ENCODE measurements around the gene TATDN3. TPM values are rescaled to one million over a fixed set of nuclear protein-coding genes. Genes with fewer than 3 reads are reported as not detected.

The TATDN3 gene
- total and polyA plus RNA-seq, 9 of the 15 experiments (the other 6 are each of a cell fraction or from before 2014, with no cell fraction given): 18.3 to 79.9 (median 28.2) TPM

GRCh38 chr1:212824201-212824600 is 32.5 kb downstream of the TATDN3 start (continued):
- TF ChIP-seq ZNF407 (IDR thresholded peaks at IDR 0.05; ENCODE audit: low read depth): no peak
- no peak for TF ChIP-seq ZFP1 (CRISPR knock-in tag; IDR thresholded peaks at IDR 0.05)
- TF ChIP-seq STAT5B (CRISPR knock-in tag; IDR thresholded peaks at IDR 0.05): no peak
- TF ChIP-seq MIER1 (IDR thresholded peaks at IDR 0.05; ENCODE audit: low read depth): no peak
- no peak for TF ChIP-seq RBBP5 (IDR thresholded peaks at IDR 0.05; ENCODE audit: borderline replicate concordance, insufficient read depth, low read length, poor library complexity, severe bottlenecking)
- no peak for TF ChIP-seq ASH1L (IDR thresholded peaks at IDR 0.05; ENCODE audit: borderline replicate concordance, low read depth, partially characterized antibody)
- TF ChIP-seq MITF (IDR thresholded peaks at IDR 0.05): no peak
- TF ChIP-seq MNT (conservative IDR thresholded peaks at IDR 0.05): no peak
- TF ChIP-seq ZNF212 (CRISPR knock-in tag; IDR thresholded peaks at IDR 0.05): no peak
